CD14-positive monocyte (primary cell): ENCODE results near the gene XNDC1N. TPM values are rescaled to one million over a fixed set of nuclear protein-coding genes. Genes with fewer than 3 reads are reported as not detected.
"Not testable (repeated sequence)": the region's sequence is repeated elsewhere in the genome, so short reads cannot be mapped to it uniquely, and the experiment has no call there.

ENCODE experiments used
- DNase-seq, 3 donors: peaks; one replicate each; pipeline ENCODE4 v3.0.0-alpha.2; 2011 to 2022
- H2AFZ ChIP-seq: 2 replicates; pipeline ENCODE4 v1.6.0; 2012; ENCODE audit warnings: mild to moderate bottlenecking, low read depth, low read length, inconsistent platforms; ENCODE audit not compliant: insufficient read depth, poor library complexity, severe bottlenecking
- H3K27ac ChIP-seq, 2 donors: 1 replicate in 1 of 2; 2 replicates in 1 of 2; pipeline ENCODE4 v1.5.1; 2012 to 2013; ENCODE audit warnings: low read length in 2 of 2, control low read depth in 1 of 2, inconsistent platforms in 1 of 2, low read depth in 1 of 2, mild to moderate bottlenecking in 1 of 2
- H3K27me3 ChIP-seq, 2 donors: one replicate each; pipeline versions ENCODE4 v1.6.0 to v1.6.1; 2011 to 2013; ENCODE audit warnings: low read length in 2 of 2; ENCODE audit not compliant: control insufficient read depth in 2 of 2, insufficient read depth in 2 of 2
- H3K36me3 ChIP-seq, 2 donors: replicated peaks in 1 of 2; 1 replicate in 1 of 2; 2 replicates in 1 of 2; pipeline versions ENCODE4 v1.5.1 to v1.6.1; 2012 to 2013; ENCODE audit warnings: low read length in 2 of 2, control low read depth in 1 of 2, inconsistent platforms in 1 of 2, mild to moderate bottlenecking in 1 of 2; ENCODE audit not compliant: insufficient read depth in 2 of 2, control insufficient read depth in 1 of 2
- H3K4me1 ChIP-seq, 2 donors: 1 replicate in 1 of 2; 2 replicates in 1 of 2; pipeline versions ENCODE4 v1.5.1 to v1.6.1; 2012 to 2013; ENCODE audit warnings: low read length in 2 of 2, control low read depth in 1 of 2, inconsistent platforms in 1 of 2, mild to moderate bottlenecking in 1 of 2, moderate library complexity in 1 of 2; ENCODE audit not compliant: insufficient read depth in 2 of 2, control insufficient read depth in 1 of 2
- H3K4me2 ChIP-seq: replicated peaks from 2 replicates; pipeline ENCODE3; 2012; ENCODE audit warnings: low read length, moderate library complexity, mild to moderate bottlenecking; ENCODE audit not compliant: poor library complexity, severe bottlenecking; ENCODE audit errors: extremely low read depth
- H3K4me3 ChIP-seq, 3 experiments: fragments of 200-600 bp in 1 of 3; sonication (generic) in 1 of 3; replicated peaks in 1 of 3; 1 replicate in 2 of 3; 2 replicates in 1 of 3; pipeline ENCODE4 v1.5.1; 2011 to 2013; ENCODE audit warnings: low read length in 3 of 3, mild to moderate bottlenecking in 3 of 3, control low read depth in 2 of 3, low read depth in 2 of 3, inconsistent platforms in 1 of 3, moderate library complexity in 1 of 3
- H3K79me2 ChIP-seq: 2 replicates; pipeline ENCODE4 v1.6.0; 2012; ENCODE audit warnings: mild to moderate bottlenecking, control low read depth, inconsistent platforms, low read length, moderate library complexity; ENCODE audit not compliant: insufficient read depth
- H3K9ac ChIP-seq: 2 replicates; pipeline ENCODE4 v1.6.0; 2017; ENCODE audit warnings: low read length, mild to moderate bottlenecking; ENCODE audit not compliant: insufficient read depth, poor library complexity, severe bottlenecking
- H3K9me3 ChIP-seq, 2 donors: replicated peaks in 1 of 2; 1 replicate in 1 of 2; 2 replicates in 1 of 2; pipeline versions ENCODE4 v1.5.1 to v1.6.1; 2012 to 2013; ENCODE audit warnings: low read length in 2 of 2, control low read depth in 1 of 2; ENCODE audit not compliant: control insufficient read depth in 1 of 2, insufficient read depth in 1 of 2
- H4K20me1 ChIP-seq: 2 replicates; pipeline ENCODE4 v1.6.0; 2012; ENCODE audit warnings: mild to moderate bottlenecking, low read length, control low read depth, moderate library complexity; ENCODE audit not compliant: insufficient read depth
- H3K27ac Mint-ChIP-seq, 7 donors: one replicate each; pipeline ENCODE4 v1.8.0; 2020; ENCODE audit warnings: mild to moderate bottlenecking in 7 of 7, mixed read lengths in 7 of 7, moderate library complexity in 6 of 7, inconsistent platforms in 2 of 7
- H3K27me3 Mint-ChIP-seq, 3 donors: one replicate each; pipeline ENCODE4 v1.8.0; 2021 to 2022; ENCODE audit warnings: low read depth in 3 of 3, mild to moderate bottlenecking in 3 of 3, mixed read lengths in 3 of 3, moderate library complexity in 3 of 3, inconsistent platforms in 1 of 3
- H3K36me3 Mint-ChIP-seq, 2 donors: one replicate each; pipeline ENCODE4 v1.8.0; 2020; ENCODE audit warnings: mixed read lengths in 2 of 2, inconsistent platforms in 1 of 2, mild to moderate bottlenecking in 1 of 2
- H3K4me1 Mint-ChIP-seq: one replicate; pipeline ENCODE4 v1.8.0; 2020; ENCODE audit warnings: mild to moderate bottlenecking, mixed read lengths
- H3K4me3 Mint-ChIP-seq, 2 donors: one replicate each; pipeline ENCODE4 v1.8.0; 2020; ENCODE audit warnings: mild to moderate bottlenecking in 2 of 2, mixed read lengths in 2 of 2, moderate library complexity in 1 of 2
- H3K9me3 Mint-ChIP-seq, 7 donors: one replicate each; pipeline ENCODE4 v1.8.0; 2020 to 2022; ENCODE audit warnings: mixed read lengths in 7 of 7, mild to moderate bottlenecking in 6 of 7, moderate library complexity in 6 of 7, inconsistent platforms in 2 of 7
- CTCF ChIP-seq: fragments of 200-600 bp; IDR thresholded peaks from one replicate; pipeline ENCODE4 v1.8.0; 2022; ENCODE audit warnings: antibody characterized with exemption, mild to moderate bottlenecking
- WGBS: methylation state at CpG from one replicate; pipeline ENCODE4 v1.1.5; 2013; ENCODE audit warnings: missing lambda C conversion rate; ENCODE audit not compliant: insufficient coverage; 5-methylcytosine and 5-hydroxymethylcytosine counted together
- intact Hi-C, 2 donors: fragments of 100-400 bp; cut with micrococcal nuclease; formaldehyde crosslinking; loops; one replicate each; pipeline versions ENCODE4 v1.15.0 to v1.15.1; 2023
- polyA plus RNA-seq, 3 donors: library from polyadenylated mRNA; depleted of rRNA in 1 of 3; unstranded in 2 of 3; stranded (reverse) in 1 of 3; fragments of 300-500 nt in 2 of 3; fragments of >200 nt in 1 of 3; fragmentation: Illumina TruSeq in 2 of 3; gene quantifications; 1 replicate in 2 of 3; 2 replicates in 1 of 3; pipeline ENCODE4 v1.2.3, GENCODE V29; 2012 to 2021

Gene XNDC1N
- polyA plus RNA-seq, 3 donors = 0.80 to 2.1 (median 0.99) TPM

GRCh38 chr11:71895961-71896360 lies 32.4 kb downstream of the XNDC1N start:
- H3K79me2 ChIP-seq = no peaks in the 10 kb centered on the region
- Mint-ChIP-seq H3K27ac (peak overlapping the region; percentile 52 to 91 (median 66)), H3K4me1 (peaks cover 20% of the 10 kb centered on the region), H3K27me3 (no peaks in the 10 kb centered on the region), H3K4me3 (peak overlapping the region in 1 of 2 donors; percentile 49), H3K9me3 (peaks cover 11 to 26% (median 21%) of the 10 kb centered on the region in 7 donors), H3K36me3 (peaks cover 7 to 11% of the 10 kb centered on the region in 2 donors)
- H3K27ac ChIP-seq = peak overlapping the region; percentile 74 to 80
- H3K4me1 ChIP-seq = peaks cover 7 to 8% of the 10 kb centered on the region in 2 donors
- H4K20me1 ChIP-seq = no peaks in the 10 kb centered on the region
- peak in 2 of 3 donors; percentile 13 to 15 for DNase-seq
- intact Hi-C loops = no loop called here
- 36% methylated on average over 8 of the region's 12 CpGs for WGBS
- H3K4me3 ChIP-seq = peak overlapping the region in 1 of 3 experiments; percentile 54
- H3K9ac ChIP-seq = peak overlapping the region; percentile 18
- H3K27me3 ChIP-seq = no peaks in the 10 kb centered on the region
- H3K4me2 ChIP-seq = peak overlapping the region; percentile 11
- H2AFZ ChIP-seq = peak overlapping the region; percentile 79
- peaks cover 8 to 12% of the 10 kb centered on the region in 2 donors for H3K9me3 ChIP-seq
- H3K36me3 ChIP-seq = no peaks in the 10 kb centered on the region
- TF ChIP-seq CTCF = no peak

GRCh38 chr11:71889181-71889872 lies 39.1 kb downstream of the XNDC1N start:
- H3K27me3 ChIP-seq, H3K4me3 ChIP-seq, H3K4me1 ChIP-seq, H3K36me3 Mint-ChIP-seq, H3K27ac ChIP-seq, H3K27ac Mint-ChIP-seq, H3K4me1 Mint-ChIP-seq, H3K79me2 ChIP-seq, H3K4me3 Mint-ChIP-seq, intact Hi-C loops, H3K36me3 ChIP-seq, H2AFZ ChIP-seq, H3K4me2 ChIP-seq, H3K27me3 Mint-ChIP-seq, H4K20me1 ChIP-seq, H3K9ac ChIP-seq, DNase-seq: not testable (repeated sequence)
- H3K9me3 Mint-ChIP-seq = peaks cover 17 to 33% (median 24%) of the 10 kb centered on the region in 7 donors
- 98% methylated on average over 12 of the region's 14 CpGs for WGBS
- H3K9me3 ChIP-seq = peaks cover 8 to 12% of the 10 kb centered on the region in 2 donors

- H3K4me2 ChIP-seq, H3K4me1 Mint-ChIP-seq, H2AFZ ChIP-seq, H3K9ac ChIP-seq, H4K20me1 ChIP-seq, intact Hi-C loops, H3K27ac Mint-ChIP-seq, H3K27me3 ChIP-seq, H3K4me3 ChIP-seq, H3K27ac ChIP-seq, H3K27me3 Mint-ChIP-seq, DNase-seq, H3K36me3 ChIP-seq, H3K36me3 Mint-ChIP-seq, H3K4me3 Mint-ChIP-seq, H3K79me2 ChIP-seq, H3K4me1 ChIP-seq: not testable (repeated sequence)
- H3K9me3 ChIP-seq = peaks cover 6 to 12% of the 10 kb centered on the region in 2 donors
- 97% methylated on average over 11 of the region's 14 CpGs for WGBS
- H3K9me3 Mint-ChIP-seq = peaks cover 11 to 29% (median 19%) of the 10 kb centered on the region in 7 donors
These were observed 39.9 kb downstream of the XNDC1N start for GRCh38 chr11:71888335-71889010.
